GM13977 (cell line): ENCODE results near the gene NELFA.

Experiments used
- DNase-seq: peaks from one replicate; pipeline ENCODE4 v3.0.0; 2012; ENCODE audit warnings: low spot score
- CTCF ChIP-seq: IDR thresholded peaks from 2 replicates; pipeline ENCODE4 v1.5.1; 2012; ENCODE audit warnings: mild to moderate bottlenecking, control low read depth; ENCODE audit not compliant: insufficient read depth; ENCODE audit errors: extremely low read depth, missing control alignments
- in situ Hi-C: fragments of 300-500 bp; cut with MboI; formaldehyde crosslinking; loops from one replicate; pipeline ENCODE4 v1.12.0; 2022; ENCODE audit warnings: low sequenced_read_pairs, low pct_unique_long_range_greater_than_20kb, mixed read lengths, inconsistent platforms; ENCODE audit not compliant: unreplicated experiment

Gene NELFA

GRCh38 chr4:1964971-1965370 is 43.8 kb downstream of the NELFA start:
- DNase-seq, result no peak
- in situ Hi-C loops, result no loop called here
- TF ChIP-seq CTCF, result no peak

- no peak for TF ChIP-seq CTCF
Measured at GRCh38 chr4:1964443-1964842, 44.3 kb downstream of the NELFA start.

GRCh38 chr4:1962980-1963379 is 45.8 kb downstream of the NELFA start:
- no peak for TF ChIP-seq CTCF
- in situ Hi-C loops, result no loop called here
- no peak for DNase-seq

More at GRCh38 chr4:1964443-1964842, 44.3 kb downstream of the NELFA start:
- DNase-seq, result no peak
- in situ Hi-C loops, result no loop called here

GRCh38 chr4:1961563-1961962 is 47.2 kb downstream of the NELFA start:
- no peak for TF ChIP-seq CTCF
- in situ Hi-C loops, result no loop called here
- no peak for DNase-seq

GRCh38 chr4:1961038-1961437 is 47.7 kb downstream of the NELFA start:
- TF ChIP-seq CTCF, result no peak
- no peak for DNase-seq
- in situ Hi-C loops, result no loop called here

- TF ChIP-seq CTCF, result no peak
- no peak for DNase-seq
- in situ Hi-C loops, result no loop called here
Measured at GRCh38 chr4:1960170-1960825, 48.5 kb downstream of the NELFA start.

GRCh38 chr4:1959104-1959384 is 49.7 kb downstream of the NELFA start:
- no peak for DNase-seq
- in situ Hi-C loops, result no loop called here
- TF ChIP-seq CTCF, result no peak
